GM18858 (cell line): Measurements from ENCODE around the gene UBA3.

Experiments used
- ATAC-seq: cut with Tn5 transposase; IDR thresholded peaks from one replicate; pipeline ENCODE4 v1.9.1; 2021; ENCODE audit not compliant: unreplicated experiment

Gene UBA3

GRCh38 chr3:69072928-69073327, 7.2 kb downstream of the UBA3 start:
- no peak for ATAC-seq

DNA sequence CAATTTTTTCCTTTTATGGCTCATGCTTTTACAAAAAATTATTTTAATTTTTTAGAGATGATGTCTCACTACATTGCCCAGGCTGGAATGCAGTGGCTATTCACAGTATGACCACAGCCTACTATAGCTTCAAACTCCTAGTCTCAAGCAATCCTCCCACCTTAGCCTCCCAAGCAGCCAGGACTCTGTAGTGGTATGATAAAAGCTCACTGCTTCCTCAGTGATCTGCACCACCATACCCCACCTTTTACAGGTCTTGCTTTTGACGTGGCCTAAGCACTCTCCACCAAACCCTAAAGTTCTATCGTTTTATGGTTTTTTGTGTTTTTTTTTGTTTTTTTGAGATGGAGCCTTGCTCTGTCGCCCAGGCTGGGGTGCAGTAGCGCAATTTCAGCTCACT, 14.0 kb downstream of the UBA3 start:
- ATAC-seq = no peak

DNA sequence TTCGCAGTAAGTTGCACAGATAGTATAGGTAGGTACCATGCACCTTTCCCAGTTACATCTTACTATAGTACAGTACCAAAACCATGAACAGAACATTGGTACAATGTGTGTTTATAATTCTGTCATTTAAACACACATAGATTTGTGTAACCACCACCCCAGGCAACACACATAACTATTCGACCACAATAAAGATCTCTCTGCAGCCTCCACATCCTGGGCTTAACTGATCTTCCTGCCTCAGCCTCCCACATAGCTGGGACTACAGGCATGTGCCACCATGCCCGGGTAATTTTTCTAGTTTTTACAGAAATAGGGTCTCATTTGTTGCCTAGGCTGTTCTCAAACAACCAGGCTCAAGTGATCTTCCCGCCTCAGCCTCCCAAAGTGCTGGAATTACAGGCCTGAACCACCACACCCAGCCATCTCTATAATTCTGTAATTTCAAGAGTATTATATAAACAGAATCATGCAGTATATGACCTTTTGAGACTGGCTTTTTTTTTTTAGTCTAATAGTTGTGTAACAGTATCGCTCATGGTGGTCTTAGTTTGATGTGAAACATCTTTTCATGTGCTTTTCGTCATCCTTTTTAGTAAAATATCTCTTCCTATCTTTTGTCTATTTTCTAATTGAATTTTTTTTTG, 14.7 kb downstream of the UBA3 start:
- ATAC-seq = no peak

DNA sequence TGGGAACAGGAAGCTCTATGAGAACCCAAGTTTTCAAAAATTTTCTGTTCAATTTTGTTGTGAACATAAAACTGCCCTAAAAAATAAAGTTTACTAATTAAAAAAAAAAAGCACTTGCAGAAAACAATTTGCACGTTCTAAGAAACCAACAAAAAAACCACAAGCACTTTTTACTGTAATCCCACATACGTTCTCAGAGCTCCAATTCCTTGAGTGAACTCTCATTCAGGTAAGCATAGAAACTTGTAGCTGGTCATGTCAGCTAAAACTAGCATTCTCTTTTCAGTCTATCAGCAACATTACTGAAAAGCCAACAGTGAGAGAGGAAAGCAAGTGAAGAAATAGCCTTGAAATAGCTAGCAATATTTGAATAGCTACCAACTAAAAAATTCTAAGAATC, 16.5 kb downstream of the UBA3 start:
- no peak for ATAC-seq

DNA sequence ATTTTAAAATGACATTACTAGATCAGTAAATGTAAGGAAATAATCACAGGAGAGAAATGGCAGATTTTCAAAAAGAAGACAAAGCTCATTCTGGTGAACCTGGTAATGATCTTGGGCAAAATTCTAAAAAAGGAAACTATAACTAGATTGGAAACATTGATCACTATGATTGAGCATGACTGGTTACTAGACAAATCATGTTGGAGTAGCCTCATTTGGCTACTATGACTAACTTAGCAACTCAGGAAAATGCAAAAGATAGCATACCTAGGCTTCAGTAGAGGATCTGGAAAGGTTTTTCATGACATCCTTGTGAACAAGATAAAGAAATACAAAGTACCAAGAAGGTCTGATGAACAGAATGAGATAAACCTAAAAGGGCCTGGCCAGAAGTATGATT, 20.5 kb downstream of the UBA3 start:
- ATAC-seq = no peak

- no peak for ATAC-seq
These were observed 21.3 kb downstream of the UBA3 start for GRCh38 chr3:69058947-69059224.

DNA sequence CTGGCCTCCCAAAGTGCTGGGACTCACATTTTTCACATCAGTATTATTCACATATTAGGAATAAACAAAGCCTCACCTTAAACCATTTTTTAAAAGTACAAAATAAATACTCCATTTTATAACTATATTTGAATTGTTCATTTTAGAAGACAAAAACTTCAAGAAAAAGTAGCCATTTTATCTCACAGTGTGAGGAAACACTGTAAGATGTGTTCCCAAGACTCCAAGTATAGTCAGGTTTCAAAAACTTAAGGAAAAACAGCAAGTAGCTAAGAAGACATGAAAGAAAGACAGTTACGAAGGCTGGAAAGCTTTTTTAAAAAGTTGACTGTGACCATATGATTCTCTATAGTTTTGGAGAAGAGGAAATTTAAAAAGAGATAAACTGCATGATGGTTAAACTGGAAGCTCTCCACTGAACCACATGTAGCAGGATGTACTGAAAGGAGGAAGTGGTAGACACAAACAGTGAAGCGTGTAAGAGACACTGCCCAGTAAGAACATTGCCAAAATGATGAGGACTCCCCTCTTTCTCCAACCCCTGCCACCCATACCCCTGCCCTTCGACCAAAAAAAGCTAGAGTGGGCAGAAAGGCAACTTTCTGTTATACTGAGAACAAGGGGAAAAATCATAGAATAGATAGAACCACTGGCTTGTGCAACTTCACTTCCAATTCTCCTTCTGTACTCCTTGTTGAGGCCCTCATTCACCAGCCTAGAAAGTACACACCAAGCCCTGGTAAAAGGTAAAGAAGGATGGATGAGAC, 21.8 kb downstream of the UBA3 start:
- ATAC-seq = peak; percentile 98

DNA sequence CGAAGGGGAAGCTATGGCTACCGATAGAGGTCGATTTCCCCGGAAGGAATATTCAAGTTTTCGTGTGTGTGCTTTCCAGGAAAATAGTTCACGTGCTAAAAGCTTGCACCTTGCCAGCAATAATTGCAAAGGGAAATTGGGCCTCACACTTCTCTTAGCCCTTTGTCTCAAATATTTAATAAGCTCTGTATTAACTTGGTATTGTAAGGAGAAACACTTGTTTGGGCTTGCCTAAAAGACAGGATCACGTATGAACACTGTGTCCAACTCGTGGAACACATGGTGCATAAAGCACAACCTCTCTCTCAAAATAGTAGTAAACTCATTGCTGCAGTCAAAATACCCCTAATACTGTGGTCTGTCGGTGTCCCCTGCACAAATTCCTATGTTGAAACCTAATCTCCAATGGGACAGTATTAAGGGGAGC, 27.7 kb downstream of the UBA3 start:
- ATAC-seq = no peak

DNA sequence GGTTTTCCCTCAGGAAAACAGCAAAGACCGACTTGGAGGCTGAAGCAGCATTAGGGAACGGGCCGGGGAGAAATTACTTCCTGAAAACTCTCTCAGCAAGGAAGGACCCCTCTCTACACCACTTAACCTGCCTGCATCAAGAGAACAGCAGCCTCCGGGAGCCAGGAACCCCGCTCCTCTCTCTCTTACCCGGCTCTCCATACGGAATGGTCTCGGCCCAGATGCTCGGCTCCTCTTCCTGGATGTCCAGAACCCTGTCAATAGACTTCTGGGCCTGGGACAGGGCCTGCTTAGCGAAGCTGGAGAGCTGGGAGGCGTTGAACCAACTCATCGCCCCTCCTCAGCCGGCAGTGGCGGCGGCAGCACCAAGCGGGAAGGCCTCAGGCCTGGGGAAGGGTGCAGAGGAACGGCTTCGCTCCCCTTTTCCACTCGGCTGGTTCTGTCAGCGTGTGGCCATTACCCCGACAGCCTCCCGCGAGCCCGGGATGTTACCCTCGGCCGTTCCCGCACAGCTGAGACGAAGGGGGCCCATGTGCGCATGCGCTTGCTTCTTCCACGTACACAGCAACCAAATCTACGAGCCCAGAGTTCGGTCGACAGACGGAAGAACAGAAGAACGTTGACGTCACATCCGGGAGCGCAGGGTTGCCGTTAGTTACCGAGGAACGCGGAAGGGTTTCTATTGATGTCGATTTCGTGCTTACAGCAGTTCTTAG, 28.3 kb downstream of the UBA3 start, which contains the start of gene TMF1:
TMF1 (minus strand) TSS at position 578 of the 716 bp plus-strand sequence; CDS start at position 331, 247 bp downstream.
- peak; percentile 94 for ATAC-seq

GRCh38 chr3:69048990-69049389, 31.2 kb downstream of the UBA3 start:
- ATAC-seq = no peak

DNA sequence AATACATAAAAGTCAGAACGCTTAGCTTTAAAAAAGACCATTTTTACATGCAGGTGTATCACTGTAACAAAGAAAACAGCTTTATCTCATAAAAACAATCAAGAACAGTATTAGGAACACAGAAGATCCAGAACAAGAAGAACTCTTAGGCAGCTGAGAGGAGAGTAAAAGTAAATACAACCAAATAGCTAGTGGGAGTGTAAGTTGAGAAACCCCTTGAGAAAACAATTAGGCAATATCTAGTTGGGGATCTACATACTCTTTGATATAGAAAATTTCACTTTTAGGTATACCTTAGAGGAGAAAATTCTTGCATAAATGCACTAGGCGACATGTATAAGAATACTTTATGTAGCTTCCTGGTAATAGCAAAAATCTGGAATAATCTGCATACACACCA, 35.6 kb downstream of the UBA3 start:
- ATAC-seq = no peak

DNA sequence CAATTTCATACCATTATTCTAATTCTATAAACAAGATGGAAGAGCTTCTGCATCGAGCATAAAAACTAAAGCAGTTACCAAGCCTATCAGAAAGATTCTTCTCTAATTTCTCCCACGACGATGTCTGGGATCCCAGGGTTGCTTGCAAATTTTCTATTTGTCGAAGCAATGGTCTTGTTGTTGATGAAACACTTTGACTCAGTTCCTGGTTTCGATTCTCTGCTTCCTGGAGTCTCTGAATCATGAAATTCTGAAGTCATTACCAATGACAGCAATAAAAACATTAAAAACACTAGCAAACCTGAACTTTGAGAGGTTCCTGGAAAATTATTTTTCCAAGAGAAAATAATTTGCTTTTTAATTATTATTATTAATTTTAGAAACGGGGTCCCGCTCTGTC, 46.7 kb downstream of the UBA3 start:
- ATAC-seq = no peak

GRCh38 chr3:69032737-69033136, 47.4 kb downstream of the UBA3 start:
- ATAC-seq = no peak

GRCh38 chr3:69032142-69032541, 48.0 kb downstream of the UBA3 start:
- no peak for ATAC-seq

DNA sequence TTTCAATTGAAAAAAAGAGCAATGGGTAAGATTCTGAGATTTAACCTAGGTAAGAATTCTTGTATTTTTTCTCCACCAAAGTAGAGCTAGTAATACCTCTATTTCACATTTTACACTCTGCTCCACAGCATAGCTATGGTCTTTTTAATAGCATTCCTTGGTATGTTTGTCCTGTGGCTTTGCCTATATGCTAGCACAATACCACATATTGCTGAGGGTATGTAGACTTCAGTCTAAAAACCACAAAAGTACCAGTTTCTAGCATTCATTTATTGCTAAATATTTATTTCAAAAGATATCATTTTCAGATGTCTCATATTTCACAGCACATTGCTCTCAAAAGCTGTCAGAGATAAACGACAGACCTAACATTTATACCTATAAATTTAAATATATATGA, 48.5 kb downstream of the UBA3 start:
- no peak for ATAC-seq

- no peak for ATAC-seq
These were observed 59.3 kb downstream of the UBA3 start for GRCh38 chr3:69020857-69021256.

- ATAC-seq = no peak
These were observed 59.7 kb downstream of the UBA3 start for GRCh38 chr3:69020424-69020823.

GRCh38 chr3:69016901-69017300, 63.3 kb downstream of the UBA3 start:
- ATAC-seq = no peak

- no peak for ATAC-seq
These were observed 64.1 kb downstream of the UBA3 start for GRCh38 chr3:69016102-69016501.

DNA sequence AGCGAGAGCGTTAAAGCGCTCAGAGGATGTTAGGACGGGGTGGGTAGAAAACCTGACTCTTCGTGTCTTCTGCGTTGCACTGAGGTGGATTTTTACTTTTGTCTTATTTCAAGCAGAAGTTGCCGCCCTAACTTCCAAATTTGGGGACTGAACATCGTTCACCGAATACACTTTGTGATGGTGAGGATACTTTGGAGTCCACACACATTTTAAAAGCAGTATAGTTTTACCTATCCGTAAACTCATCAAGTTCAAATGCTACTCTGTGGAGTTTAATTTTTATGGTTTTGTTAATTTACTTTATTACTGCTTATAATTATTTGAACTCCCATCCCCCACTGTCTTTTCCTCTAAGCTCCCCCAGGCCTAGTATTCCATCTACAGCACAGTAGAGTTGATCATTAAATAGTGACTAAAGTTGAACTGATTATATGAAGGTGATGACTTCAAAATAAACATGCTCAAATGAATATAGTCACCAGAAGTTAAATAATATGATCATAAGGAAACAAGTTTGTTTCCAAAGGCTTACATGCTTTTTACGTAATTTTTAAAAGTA, 66.1 kb downstream of the UBA3 start:
- no peak for ATAC-seq

GRCh38 chr3:69013253-69014021, 66.7 kb downstream of the UBA3 start, which contains the start of gene EOGT:
TSS of gene EOGT (minus strand) at chr3:69013684. CDS start at chr3:69009846, 3,838 bp downstream.
- ATAC-seq = peak; percentile 64
